Measurements from ENCODE around the gene KRT81.

- TF ChIP-seq CTCF (IDR thresholded peaks at IDR 0.05) (no peak), SIN3A (IDR thresholded peaks at IDR 0.05; ENCODE audit: borderline replicate concordance, insufficient read depth, low read depth, low read length) (no peak)
Measured at GRCh38 chr12:52245962-52246569, 45.3 kb downstream of the KRT81 start.

All from Panc1 (cell line).